H54 (cell line): ENCODE results near the gene MSANTD4.
A peak's percentile ranks its signal among the peaks of the same experiment; 100 is the strongest.
"Not testable (repeated sequence)": the region's sequence is repeated elsewhere in the genome, so short reads cannot be mapped to it uniquely, and the experiment has no call there.

ENCODE experiments used
- DNase-seq: peaks from one replicate; pipeline ENCODE4 v3.0.0; 2011; ENCODE audit warnings: low spot score, mixed read lengths; ENCODE audit not compliant: insufficient read length
- FAIRE-seq: peaks from 3 replicates; lab custom pipeline; 2011; peaks lifted over from hg19 to GRCh38; lab: Jason Lieb, UNC
- POLR2A ChIP-seq: IDR thresholded peaks from 2 replicates; pipeline ENCODE4 v1.6.1; 2011; ENCODE audit warnings: low read depth, mild to moderate bottlenecking, low read length

The MSANTD4 gene

DNA sequence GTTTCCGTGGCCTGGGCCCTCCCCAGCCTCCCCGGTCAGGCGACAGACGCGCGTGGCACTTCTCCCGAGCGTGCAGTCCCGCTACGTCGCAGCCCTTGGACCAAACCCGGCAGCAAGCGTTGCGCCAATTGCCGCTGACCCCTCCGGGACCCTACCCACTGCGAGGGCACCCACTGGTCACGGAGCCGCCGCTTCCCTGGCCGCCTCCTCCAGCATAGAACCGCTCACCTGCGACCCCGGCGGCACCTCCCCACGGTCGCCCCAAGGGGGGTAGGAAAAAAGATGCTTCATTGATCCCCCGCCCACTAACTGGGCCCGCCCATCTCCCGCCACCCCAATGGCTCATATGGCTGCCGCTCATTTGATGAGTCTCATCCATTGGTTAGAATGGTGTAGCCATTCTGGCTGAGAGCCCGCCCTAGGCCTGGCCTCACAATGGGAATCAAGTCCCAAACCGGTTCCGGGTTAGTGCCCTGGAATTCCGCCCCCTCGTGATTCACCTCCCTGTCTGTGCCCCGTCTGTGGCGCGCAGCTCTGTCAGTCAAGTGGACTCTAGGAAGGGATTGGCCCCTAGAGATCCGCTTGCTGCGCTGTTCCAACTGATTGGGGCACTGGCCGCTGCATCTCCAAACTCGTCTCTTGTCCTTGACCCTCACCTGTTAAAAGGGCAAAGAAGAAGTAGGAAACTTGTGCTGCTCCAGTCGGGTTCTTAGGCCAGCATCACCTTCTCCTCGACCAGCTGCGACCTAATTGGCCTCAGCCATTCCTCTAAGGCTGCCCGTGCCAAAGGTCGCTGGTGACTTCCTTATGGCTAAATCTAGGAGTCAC lies at the start of gene MSANTD4:
TSS of gene MSANTD4 (minus strand) at position 274 of the 828 bp plus-strand sequence. CDS start 11,323 bp downstream, outside the sequence.
- peak; percentile 75 for FAIRE-seq
- TF ChIP-seq POLR2A, result peak; percentile 32; the same call in 1 of the 2 replicates

DNA sequence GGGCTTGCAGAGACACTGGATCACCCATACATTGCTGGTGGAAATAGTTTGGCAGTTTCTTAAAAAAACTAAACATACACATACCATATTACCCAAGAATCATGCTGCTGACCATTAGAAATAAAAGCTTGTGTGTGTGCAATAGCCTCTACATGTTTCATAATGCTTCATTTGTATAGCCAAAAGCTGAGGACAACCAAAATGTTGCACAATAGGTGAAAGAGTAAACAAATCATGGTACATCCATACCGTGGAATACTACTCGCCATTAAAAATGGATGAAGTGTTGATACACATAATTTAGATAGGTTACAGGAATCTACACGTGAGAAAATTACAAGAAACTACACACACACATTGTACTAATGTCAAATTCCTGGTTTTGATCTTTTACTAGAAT lies 48.6 kb upstream of the MSANTD4 start:
- FAIRE-seq, result no peak
- no peak for TF ChIP-seq POLR2A

More for the DNA sequence above, at the start of gene MSANTD4:
- DNase-seq, result peak; percentile 63

DNA sequence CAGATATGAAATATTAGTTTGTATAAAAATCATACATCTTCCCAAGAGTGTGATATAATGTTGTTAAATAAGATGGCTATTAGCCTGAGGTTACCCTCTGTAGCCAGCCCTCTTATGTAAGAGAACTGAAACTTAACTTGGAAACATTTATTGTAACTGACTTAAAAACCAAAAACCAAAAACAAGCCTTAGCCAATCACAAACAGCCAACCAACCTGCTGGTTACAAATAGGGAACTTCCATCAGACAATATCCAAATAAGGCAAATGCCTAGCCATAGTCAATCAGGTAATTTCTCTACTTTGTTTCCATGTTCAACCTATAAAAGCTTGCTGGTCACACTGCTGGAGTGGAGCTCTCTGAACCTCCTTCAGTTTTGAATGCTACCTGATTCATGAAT lies 41.0 kb upstream of the MSANTD4 start:
- no peak for TF ChIP-seq POLR2A
- DNase-seq (no peak), FAIRE-seq (no peak)

More for the DNA sequence above, 48.6 kb upstream of the MSANTD4 start:
- DNase-seq, result no peak

DNA sequence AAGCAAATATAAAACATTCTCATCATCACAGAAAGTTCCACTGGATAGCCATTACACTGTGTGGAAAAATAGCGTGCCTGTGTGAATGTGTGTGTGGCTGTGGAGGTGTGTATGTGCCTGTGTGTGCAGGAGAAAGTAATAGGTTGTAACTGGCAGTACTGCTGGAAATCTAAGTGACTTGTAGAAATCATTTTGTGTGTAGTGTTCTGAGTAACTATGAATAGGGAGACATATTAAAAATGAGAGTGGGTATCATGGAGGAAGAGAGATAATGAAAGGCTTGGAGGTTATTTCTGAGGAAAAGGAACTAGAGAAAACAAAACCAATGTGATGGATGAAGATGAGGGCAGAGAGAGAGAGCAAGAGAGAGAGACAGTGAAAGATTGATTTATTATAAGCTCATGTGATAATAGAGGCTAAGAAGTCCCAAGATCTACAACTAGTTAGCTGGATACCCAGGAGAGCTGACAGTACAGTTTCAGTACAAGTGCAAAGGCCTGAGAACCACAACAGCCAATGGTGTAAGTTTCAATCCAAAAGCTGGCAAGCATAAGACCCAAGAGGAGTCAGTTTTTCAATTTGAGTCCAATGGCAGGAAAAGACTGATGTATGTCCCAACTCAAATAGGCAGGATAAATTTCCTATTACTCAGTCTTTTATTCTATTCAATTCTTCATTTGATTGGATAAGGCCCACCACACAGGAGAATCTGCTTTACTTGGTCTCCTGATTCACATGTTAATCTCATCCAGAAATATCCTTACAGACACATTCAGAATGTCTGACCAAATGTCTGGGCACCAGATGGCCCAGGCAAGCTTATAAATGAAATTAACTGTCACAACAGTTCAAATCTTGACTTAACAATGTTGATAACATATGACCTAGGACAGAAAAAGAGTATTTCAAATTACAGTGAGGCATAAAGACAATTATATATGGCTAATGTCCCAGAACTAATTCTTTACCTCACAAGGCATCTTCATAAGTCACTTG lies 40.2 kb upstream of the MSANTD4 start:
- DNase-seq, result no peak
- no peak for TF ChIP-seq POLR2A
- FAIRE-seq, result no peak

DNA sequence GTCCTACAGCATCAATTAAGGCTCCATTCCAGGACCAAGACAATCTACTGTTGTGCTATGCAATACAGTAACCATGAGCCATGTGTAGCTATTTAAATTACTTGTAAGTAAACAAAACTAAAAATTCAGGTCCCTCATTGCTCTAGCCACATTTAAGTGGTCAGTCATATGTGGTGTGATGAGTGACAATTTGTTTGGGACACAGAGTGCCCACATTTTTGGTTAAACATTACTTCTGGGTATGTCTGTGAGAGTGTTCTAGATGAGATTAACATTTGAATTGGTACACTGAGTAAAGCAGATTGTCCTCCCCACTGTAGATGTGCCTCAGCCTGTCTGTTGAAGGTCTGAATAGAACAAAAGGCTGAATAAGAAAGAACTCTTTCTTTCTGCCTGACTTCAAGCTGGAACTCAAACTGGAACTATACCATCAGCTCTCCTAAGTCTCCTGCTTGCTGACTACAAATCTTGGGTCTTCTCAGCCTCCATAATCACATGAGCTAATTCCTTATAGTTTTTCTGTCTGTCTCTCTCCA lies 39.3 kb upstream of the MSANTD4 start:
- DNase-seq (no peak), FAIRE-seq (no peak)
- TF ChIP-seq POLR2A, result no peak

DNA sequence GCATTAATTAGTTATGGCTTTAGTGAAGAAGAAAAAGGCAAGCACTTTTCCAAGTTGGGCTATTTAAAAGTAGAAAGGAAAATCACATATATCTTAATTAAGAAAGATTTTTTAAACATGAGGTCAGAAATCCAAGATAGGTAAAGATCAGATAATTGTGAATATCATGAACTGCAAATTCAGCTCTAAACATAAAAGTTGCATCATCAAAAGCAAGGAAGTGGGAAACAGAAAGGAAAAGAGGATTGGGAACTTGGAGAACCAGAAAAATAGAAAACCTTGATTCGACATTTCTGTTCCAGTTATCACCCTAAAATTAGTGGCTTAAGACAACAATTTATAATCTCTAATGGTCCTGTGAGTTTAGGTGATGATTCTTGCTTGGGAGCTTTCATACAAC lies 37.6 kb upstream of the MSANTD4 start:
- no peak for TF ChIP-seq POLR2A
- DNase-seq (no peak), FAIRE-seq (no peak)

DNA sequence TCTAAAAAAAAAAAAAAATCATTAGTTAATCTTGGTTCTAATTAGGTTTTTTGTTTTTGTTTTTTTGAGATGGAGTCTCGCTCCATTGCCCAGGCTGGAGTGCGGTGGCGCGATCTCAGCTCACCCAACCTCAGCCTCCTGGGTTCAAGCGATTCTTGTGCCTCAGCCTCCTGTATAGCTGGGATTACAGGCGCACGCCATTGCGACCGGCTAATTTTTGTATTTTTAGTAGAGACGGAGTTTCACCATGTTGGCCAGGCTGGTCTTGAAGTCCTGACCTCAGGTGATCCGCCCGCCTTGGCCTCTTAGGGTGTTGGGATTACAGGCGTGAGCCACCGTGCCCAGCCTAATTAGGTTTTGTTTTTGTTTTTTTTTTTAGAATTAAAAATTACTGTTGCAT lies 36.3 kb upstream of the MSANTD4 start:
- DNase-seq, FAIRE-seq: not testable (repeated sequence)

DNA sequence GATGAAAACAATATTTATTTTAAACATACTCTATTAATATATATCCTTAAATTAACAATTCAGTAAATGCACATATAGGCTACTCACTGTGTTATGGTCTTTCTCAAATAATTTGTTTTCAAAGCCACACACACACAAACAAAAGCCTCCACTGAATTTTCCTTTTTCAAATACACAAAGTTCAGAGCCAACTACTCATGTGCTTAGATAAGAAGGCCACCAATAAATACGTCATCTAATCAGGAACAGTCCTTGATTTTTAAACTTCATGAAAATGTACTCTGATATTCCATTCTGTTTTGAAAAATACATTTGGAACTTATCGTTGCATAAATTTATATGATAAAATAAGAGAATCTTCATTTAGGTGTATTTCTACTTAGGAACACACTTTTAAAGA lies 29.1 kb upstream of the MSANTD4 start:
- DNase-seq (no peak), FAIRE-seq (no peak)
- no peak for TF ChIP-seq POLR2A

DNA sequence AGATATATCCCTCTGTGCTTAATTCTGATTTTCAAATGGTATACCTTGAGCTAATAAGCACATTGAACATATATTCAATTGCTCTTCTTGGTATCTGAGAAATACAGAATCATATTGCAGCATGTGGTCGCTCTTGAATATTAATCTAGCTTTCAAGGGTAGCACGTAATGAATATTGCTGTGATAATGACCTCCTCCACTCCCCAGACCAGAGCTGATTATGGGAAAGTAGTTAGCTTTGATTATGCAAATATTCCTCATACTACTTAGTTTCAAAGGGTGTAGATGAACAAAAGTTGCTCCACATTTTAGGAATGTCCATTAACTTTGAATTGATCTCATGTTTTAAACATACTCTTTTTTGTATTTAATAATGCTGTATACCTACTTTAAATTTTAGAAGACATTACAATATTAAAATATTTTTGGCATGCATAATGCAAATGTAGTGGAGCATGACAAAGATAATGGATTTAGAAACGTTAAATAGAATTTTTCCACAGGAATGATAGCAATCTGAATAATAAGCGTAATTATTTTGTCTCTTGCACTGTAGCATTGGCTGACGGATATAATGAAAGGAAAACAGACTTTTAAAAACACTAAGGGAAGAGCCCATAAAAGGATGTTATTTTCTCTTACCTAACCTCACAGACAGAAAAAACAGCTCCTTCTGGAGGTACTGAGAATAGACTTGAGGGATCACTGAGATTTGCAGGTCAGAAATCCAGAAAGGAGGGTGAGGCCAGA lies 27.9 kb upstream of the MSANTD4 start:
- FAIRE-seq, result no peak
- TF ChIP-seq POLR2A, result no peak
- DNase-seq, result no peak

DNA sequence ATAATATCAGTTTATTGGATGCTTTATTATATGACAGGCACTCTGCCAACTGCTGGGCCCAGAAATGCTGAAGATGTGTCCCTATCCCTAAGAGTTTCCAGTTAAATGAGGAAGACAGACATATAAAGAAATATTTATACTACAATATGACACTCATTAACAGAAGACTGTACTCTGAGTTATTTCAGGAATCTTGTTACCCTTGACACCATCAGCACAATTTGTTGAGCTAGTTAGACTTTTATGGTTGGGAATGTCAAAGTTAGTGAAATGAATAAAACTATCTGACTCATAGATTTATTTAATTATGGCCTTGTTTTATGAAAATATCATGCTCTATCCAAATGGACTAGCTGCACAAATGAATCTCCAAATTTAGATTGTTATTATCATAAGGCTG lies 25.6 kb upstream of the MSANTD4 start:
- FAIRE-seq (no peak), DNase-seq (no peak)
- no peak for TF ChIP-seq POLR2A

DNA sequence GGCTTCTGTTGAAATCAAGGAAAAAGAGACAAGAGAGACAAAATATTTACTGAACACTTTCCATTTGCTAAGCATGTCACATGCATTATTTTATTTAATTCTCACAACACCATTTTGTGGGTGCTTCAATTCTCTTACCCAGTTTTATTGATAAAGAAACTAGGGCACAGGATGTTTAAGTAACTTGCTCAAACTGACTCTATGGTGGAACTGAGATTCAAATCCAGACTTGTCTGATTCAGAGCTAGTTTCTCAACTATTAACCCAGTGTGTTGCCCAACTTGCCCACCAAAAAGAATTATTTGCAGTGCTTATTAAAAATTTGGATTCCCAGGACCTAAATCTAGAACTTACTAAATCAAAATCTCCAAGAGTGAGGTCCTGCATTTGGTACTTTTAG lies 21.5 kb upstream of the MSANTD4 start:
- no peak for DNase-seq

DNA sequence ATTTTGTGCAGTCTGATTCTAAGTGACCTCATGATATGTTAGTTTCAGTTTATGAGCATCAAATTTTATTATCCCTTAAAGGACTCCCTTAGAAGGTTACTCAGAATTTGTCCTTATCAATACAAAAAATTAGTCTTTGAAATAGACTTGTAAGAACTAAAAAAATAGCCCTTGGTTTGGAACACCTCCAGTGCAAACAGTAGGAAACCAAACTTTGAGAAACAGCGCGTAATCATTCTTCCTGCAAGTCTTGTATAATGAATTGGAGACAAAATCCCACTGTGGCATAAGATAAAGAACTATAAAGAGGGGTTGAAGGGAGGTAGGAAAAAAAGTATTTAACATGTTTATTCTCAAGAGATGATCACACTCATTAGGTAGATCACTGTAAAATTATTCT lies 10.8 kb upstream of the MSANTD4 start:
- no peak for TF ChIP-seq POLR2A
- no peak for FAIRE-seq

More for the DNA sequence above, 21.5 kb upstream of the MSANTD4 start:
- FAIRE-seq, result no peak
- no peak for TF ChIP-seq POLR2A

DNA sequence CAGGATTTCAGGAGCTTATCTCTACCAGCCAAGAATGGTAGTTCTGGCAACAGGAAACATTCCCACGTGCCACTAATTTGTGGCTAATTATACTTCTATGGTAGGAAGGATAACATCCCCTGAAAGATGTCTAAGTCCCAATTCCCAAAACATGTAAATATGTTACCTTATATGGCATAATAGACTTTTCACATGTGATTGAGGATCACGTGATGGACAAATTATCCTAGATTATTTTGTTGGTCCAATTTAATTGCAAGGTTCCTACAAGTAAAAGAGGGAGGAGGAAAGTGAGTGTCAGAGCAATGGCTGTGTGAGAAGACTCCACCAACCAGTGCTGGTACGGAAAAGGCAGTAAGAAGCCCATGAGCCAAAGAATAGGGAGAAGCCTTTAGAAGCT lies 9.9 kb upstream of the MSANTD4 start:
- DNase-seq (no peak), FAIRE-seq (no peak)
- no peak for TF ChIP-seq POLR2A

More for the DNA sequence above, 10.8 kb upstream of the MSANTD4 start:
- no peak for DNase-seq
